NOMO-1 treated with dmso at 0.1 percent for 144 hours (cell line): Measurements from ENCODE around the gene METTL27.
A peak's percentile ranks its signal among the peaks of the same experiment; 100 is the strongest.
"Not testable (repeated sequence)": the region's sequence is repeated elsewhere in the genome, so short reads cannot be mapped to it uniquely, and the experiment has no call there.

Experiments
- DNase-seq: peaks from one replicate; lab custom pipeline; 2025; ENCODE audit not compliant: unreplicated experiment; lab: John Stamatoyannopoulos, UW

The METTL27 gene

GRCh38 chr7:73839743-73840714 lies 2.3 kb downstream of the METTL27 start:
- DNase-seq: no peak

- DNase-seq: no peak
These were observed 3.0 kb downstream of the METTL27 start for GRCh38 chr7:73839290-73839689.

DNA sequence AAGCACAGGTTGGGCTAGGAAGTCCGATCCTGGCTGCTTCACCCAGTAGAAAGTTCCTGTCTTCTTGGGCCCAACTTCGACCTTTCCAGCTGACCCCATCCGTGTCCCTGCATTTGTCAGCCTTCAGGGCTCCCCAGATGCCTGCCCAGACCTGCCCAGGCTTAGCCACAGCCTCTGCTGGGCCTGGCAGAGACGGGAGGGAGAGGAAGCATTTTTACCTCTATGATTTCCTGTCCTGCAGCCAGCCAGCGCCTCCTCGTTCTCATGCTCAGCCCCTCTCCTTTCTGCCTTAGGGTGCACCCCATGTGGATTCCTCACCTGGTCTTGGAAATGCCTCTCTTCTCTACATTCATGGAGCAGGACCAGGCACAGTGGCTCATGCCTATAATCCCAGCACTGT lies 3.7 kb downstream of the METTL27 start:
- DNase-seq: no peak

DNA sequence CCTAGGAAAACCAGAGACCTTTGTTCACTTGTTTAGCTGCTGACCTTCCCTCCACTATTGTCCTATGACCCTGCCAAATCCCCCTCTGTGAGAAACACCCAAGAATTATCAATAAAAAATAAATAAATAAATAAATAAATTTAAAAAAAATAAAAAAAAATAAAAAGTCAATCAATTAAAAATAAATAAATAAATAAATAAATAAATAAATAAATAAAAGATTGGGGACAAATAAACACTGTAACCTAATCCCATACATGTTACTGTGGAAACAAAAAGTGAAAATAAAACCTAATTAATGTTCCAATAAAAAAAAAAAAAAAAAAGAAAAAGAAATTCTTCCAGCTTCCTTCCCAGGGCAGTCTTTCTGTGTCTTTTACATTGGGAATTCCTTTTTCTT lies 5.1 kb downstream of the METTL27 start:
- not testable (repeated sequence) for DNase-seq

DNA sequence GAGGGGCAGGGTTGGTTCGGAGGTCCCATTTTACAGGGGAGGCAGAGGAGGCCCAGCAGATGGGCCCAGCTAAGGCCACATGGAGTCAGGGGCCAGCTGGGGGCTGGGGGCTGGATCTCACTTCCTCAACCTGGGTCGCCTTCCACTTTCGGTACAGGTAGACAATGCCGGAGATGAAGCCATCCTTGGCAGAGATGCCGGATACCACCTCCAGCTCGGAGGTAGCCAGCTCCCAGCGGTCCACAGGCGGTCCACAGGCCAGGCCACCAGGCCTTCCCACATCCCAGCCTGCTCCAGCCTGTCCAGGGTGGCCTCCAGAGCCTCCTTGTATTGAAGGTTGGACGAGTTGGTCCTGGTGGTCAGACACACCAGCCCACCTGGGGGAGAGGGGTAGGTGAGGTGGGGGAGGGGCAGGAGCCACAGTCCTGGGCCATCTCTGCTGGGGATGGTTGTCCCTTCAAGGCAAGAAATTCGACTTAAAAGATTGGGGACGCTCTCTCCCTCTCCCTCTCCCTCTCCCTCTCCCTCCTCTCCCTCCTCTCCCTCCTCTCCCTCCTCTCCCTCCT lies 7.6 kb downstream of the METTL27 start:
- DNase-seq: no peak

GRCh38 chr7:73833251-73833919 lies 8.9 kb downstream of the METTL27 start:
- no peak for DNase-seq

DNA sequence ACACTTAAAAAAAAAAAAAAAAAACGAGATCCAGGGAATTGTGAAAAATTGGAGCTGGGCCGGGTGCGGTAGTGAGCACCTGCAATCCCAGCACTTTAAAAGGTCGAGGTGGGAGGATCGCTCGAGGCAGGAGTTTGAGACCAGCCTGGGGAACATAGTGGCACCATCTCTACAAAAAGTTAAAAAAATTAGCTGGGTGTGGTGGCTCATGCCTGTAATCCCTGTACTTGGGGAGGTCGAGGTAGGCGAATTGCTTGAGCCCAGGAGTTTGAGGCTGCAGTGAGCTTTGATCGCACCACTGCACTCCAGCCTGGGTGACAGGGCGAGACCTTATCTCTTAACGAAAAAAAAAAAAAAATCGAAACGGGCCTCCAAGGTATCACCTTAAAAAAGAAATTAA lies 9.5 kb downstream of the METTL27 start:
- DNase-seq: no peak

GRCh38 chr7:73831834-73832651 lies 10.3 kb downstream of the METTL27 start:
- no peak for DNase-seq

GRCh38 chr7:73831584-73831833 lies 10.8 kb downstream of the METTL27 start:
- no peak for DNase-seq

DNA sequence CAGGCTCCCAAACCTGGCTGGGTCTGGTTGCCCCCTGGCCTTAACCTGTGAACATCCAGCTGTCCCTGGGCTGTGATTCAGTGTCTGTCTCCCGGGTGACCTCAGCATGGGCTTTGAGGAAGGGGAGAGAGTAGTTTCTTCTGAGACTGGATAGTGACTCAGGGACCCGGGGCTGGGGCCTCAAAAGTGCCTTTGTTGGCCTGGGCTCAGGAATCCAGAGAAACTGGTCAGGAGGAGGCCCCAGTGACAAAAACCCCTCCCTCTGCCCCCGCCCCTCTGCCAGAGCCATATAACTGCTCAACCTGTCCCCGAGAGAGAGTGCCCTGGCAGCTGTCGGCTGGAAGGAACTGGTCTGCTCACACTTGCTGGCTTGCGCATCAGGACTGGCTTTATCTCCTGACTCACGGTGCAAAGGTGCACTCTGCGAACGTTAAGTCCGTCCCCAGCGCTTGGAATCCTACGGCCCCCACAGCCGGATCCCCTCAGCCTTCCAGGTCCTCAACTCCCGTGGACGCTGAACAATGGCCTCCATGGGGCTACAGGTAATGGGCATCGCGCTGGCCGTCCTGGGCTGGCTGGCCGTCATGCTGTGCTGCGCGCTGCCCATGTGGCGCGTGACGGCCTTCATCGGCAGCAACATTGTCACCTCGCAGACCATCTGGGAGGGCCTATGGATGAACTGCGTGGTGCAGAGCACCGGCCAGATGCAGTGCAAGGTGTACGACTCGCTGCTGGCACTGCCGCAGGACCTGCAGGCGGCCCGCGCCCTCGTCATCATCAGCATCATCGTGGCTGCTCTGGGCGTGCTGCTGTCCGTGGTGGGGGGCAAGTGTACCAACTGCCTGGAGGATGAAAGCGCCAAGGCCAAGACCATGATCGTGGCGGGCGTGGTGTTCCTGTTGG lies 11.4 kb downstream of the METTL27 start, which contains the start of gene CLDN4:
TSS of gene CLDN4 (plus strand) at position 316 of the 903 bp plus-strand sequence. CDS start at position 522, 206 bp downstream.
- no peak for DNase-seq

DNA sequence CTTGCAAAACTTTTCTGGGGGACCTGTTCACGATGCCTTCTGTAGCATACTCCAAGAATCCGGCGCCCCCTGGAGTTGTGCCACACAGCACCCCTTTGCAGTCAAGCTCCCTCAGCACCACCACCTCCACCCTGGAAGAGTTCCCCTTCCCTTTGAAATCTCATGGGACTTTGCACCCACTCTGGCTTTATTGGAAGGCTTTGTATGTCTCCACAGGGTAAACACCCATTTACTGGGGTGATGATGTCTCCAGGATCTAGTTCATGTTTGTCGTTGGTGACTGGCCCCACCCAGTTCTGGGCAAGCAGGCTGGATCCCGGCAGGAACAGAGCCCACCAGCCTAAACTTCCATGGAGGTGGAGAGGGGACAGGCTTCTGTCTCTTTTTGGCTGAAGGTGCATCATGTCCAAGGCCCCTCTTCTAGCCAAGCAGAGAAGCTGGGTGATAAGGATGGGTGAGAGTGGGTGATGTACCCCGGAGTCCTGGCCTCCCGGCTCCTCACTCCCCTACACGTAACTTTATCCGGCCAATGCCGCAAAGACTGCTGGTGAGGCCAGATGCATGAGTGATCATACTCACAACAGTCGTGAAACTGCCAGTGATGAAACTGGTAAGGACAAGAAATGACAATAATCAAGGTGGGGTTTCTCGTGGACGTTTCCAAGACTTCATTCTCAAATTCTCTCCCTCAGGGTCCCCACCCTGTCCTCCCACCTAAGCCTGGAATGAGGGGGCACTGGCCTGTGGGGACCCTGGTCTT lies 12.2 kb downstream of the METTL27 start:
- DNase-seq: no peak

DNA sequence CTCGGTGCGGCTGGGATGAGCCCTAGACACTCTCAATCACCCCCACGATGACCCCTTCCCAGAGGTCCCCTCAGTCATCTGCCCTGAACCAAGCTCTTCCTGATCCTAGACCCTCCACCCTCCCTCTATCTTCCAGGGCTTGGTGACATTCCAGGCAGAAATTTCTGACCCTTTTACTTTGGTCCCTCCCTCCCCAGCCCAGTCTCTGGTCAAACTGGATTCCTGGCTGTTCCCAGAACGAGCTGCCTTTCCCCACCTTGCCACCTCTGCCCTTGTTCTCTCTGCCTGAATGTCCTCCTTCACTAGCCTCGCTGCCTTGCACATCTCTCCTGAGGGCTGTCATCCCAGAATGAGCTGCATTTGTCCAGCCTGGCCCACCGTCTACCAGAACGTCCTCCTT lies 12.8 kb downstream of the METTL27 start:
- no peak for DNase-seq

DNA sequence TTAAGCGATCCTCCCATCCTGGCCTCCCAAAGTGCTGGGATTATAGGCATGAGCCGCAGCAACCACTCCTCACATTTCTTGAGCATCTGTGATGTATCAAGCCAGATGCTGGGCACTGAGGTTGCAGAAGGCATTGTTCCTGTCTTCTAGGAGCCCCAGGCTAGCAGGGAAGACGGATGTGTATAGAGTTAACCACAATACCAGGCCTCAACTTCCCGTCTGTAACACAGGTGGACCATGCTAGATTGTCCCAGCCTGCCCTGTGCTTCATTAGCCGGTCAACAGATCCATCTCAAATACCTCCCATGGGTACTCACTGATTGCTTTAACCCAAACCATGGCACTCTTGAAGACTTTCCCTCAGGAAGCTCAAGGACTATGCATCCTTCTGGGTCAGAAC lies 13.3 kb downstream of the METTL27 start:
- no peak for DNase-seq

DNA sequence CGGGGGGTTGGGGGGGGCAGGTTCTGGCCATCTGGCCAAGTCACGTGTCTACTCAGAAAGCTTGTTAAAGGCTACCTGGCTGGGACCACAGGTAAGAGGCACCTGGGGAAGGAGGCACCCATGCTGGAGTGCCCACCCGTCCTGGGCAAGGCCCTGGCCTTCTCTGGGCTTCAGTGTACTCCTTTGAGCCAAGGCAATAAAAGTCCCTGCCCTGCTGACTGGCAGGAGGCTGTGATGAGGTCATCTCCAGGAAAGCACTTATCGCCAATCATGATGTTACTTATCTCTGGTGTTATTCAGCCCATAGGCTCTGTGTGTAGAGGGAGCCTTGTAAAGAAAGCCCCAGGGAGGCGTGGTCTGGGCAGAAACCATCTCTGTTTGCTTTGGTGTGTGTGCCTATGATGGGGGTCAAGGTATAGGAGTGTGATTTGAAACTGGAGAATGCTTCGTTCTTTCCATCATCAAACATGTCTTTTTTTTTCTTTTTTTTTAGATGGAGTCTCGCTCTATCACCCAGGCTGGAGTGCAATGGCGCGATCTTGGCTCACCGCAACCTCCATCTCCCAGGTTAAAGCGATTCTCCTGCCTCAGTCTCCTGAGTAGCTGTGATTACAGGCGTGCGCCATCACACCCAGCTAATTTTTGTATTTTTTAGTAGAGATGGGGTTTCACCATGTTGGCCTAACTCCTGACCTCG lies 14.1 kb downstream of the METTL27 start:
- peak; percentile 32 for DNase-seq

DNA sequence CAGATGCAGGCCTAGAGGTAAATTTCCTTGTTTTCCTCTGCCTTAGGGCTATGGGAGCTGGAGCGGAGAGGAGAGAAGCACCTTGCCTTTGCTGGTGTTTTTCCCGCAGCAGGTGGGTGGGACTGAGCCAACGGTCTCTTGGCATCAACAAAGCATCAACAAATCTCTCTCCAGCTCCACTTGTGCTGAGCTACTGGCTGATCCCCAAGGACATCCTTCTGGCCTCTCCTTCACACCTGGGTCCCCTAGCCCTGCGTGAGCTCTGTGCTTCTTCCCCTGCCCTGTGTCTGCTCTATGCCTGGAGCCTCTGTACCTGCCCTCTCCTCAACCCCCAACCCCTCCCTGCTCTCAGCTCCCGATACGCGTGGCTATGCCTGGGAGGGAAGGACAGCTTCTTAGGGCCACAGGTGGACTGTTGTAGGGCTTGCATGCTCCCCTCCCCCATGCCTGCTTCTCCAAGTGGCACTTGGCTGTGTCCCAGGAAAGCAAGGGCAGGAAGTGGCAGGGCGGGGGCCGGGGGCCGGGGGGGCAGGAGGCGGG lies 14.7 kb downstream of the METTL27 start:
- no peak for DNase-seq

GRCh38 chr7:73824986-73825385 lies 17.3 kb downstream of the METTL27 start:
- no peak for DNase-seq

- no peak for DNase-seq
These were observed 18.3 kb downstream of the METTL27 start for GRCh38 chr7:73823873-73824592.

GRCh38 chr7:73823257-73823656 lies 19.1 kb downstream of the METTL27 start:
- no peak for DNase-seq
